ENCODE measurements around the gene TXNDC17.

GRCh38 chr17:6602141-6602540, 38.7 kb upstream of the TXNDC17 start:
- no peak for TF ChIP-seq KLF16 (tag by site-specific recombination; IDR thresholded peaks at IDR 0.05)
- TF ChIP-seq ZNF184 (tag by site-specific recombination; IDR thresholded peaks at IDR 0.05): no peak
